Measurements from ENCODE around the gene SUFU.
A peak's percentile ranks its signal among the peaks of the same experiment; 100 is the strongest.

The SUFU gene

GRCh38 chr10:102635377-102635776, 131.6 kb downstream of the SUFU start:
- no peak for DNase-seq (ENCODE audit: low spot score)

GRCh38 chr10:102639537-102639936, 135.8 kb downstream of the SUFU start:
- DNase-seq (ENCODE audit: low spot score): no peak

- no peak for DNase-seq (ENCODE audit: low spot score)
Observed at GRCh38 chr10:102641402-102641801, 137.6 kb downstream of the SUFU start.

GRCh38 chr10:102641880-102642735, 138.3 kb downstream of the SUFU start:
- DNase-seq (ENCODE audit: low spot score): peak; percentile 99

GRCh38 chr10:102642736-102643335, 139.1 kb downstream of the SUFU start:
- DNase-seq (ENCODE audit: low spot score): peak; percentile 70

GRCh38 chr10:102643336-102644065, 139.7 kb downstream of the SUFU start:
- DNase-seq (ENCODE audit: low spot score): peak; percentile 88

- DNase-seq (ENCODE audit: low spot score): no peak
Observed at GRCh38 chr10:102644066-102644645, 140.4 kb downstream of the SUFU start, which contains the start of gene TRIM8. Gene TRIM8, plus strand, starts transcription at chr10:102644479. Its CDS starts 139 bp downstream, at chr10:102644618.

- DNase-seq (ENCODE audit: low spot score): peak; percentile 79
Observed at GRCh38 chr10:102644646-102645387, 141.0 kb downstream of the SUFU start.

GRCh38 chr10:102645388-102645740, 141.6 kb downstream of the SUFU start:
- DNase-seq (ENCODE audit: low spot score): peak; percentile 92

- DNase-seq (ENCODE audit: low spot score): peak; percentile 73
Observed at GRCh38 chr10:102645741-102646609, 142.2 kb downstream of the SUFU start.

- DNase-seq (ENCODE audit: low spot score): peak; percentile 51
Observed at GRCh38 chr10:102646610-102647442, 143.1 kb downstream of the SUFU start.

- DNase-seq (ENCODE audit: low spot score): no peak
Observed at GRCh38 chr10:102647443-102648268, 143.9 kb downstream of the SUFU start.

- no peak for DNase-seq (ENCODE audit: low spot score)
Observed at GRCh38 chr10:102648269-102648888, 144.6 kb downstream of the SUFU start.

- DNase-seq (ENCODE audit: low spot score): peak; percentile 90
Observed at GRCh38 chr10:102648889-102649796, 145.4 kb downstream of the SUFU start.

GRCh38 chr10:102649797-102650654, 146.3 kb downstream of the SUFU start:
- DNase-seq (ENCODE audit: low spot score): no peak

Measured in globus pallidus (tissue), 1 donor.